Erythroblast (primary cell): ENCODE data around the gene YTHDF1.

Source experiments
- GATA1 ChIP-seq: IDR thresholded peaks from 2 replicates; pipeline ENCODE4 v1.6.1; 2011; ENCODE audit warnings: low read depth, mild to moderate bottlenecking, control low read depth, low read length, moderate library complexity
- POLR2A ChIP-seq: IDR thresholded peaks from 2 replicates; pipeline ENCODE4 v1.6.1; 2011; ENCODE audit warnings: mild to moderate bottlenecking, low read length

DNA sequence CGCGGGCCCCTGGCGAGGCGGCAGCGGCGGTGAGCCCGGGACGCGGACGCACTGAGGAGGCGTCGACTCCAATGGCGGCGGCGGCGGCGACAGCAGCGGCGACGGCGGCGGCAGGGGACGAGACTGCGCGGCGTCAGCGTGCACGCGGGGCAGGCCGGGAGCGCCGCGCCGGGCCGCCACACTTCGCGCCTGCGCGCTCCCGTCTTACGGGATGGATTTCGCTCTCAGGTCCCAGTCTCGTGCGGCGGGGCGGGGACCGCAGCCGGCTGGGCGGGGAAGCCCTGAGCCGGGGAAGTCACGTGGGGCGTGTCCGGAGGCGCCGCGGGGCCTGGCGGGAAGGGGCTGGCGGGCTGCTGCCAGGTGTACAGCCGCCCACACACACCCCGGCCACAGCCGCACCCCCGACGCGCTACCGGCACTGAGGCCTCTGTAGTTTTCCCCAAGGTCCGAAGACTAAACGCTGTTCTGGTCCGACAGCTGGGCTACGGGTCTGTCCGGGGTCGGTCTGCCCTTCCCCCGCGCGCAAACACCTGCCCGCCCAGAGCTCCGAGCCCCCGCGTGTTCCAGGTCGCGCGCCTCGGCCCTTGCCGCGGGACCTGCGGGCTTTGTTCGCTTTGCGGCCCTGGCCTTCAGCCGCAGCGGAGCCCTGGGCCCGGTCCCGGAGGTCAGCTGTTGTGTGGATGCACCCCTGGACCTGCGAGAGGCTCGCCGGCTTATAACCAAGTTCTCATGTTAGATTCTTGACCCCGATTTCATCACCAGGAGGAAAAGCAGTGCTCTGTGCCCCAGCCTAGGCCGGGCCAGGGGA, at the start of gene YTHDF1:
- TF ChIP-seq POLR2A (peak; percentile 70), GATA1 (no peak)
